MV-4-11 (cell line): Measurements from ENCODE around the gene FAM229A.
A peak's percentile ranks its signal among the peaks of the same experiment; 100 is the strongest.
"Not testable (repeated sequence)": the region's sequence is repeated elsewhere in the genome, so short reads cannot be mapped to it uniquely, and the experiment has no call there.

ENCODE experiments used
- DNase-seq: peaks from one replicate; lab custom pipeline; 2025; lab: John Stamatoyannopoulos, UW

FAM229A gene

DNA sequence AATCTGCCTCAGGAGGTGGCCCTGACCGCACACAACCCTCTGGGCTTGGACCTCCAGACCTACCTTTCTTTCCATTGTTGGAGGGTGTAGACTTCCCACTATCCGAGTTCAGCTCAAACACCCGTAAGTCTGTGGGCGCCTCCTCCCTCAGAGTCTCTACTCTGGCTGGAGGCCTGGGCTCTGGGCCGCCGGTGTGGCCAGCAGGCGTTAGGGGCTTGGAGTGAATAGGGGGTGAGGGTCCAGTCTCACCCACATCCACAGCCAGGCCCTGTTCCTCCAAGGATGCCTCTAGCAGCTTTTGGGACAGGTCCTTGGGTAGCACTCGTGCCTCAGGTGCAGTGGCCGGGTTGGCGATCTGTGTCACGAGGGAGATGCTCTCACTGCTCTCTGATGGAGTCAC lies 13.9 kb upstream of the FAM229A start:
- DNase-seq, result no peak

GRCh38 chr1:32373996-32374592 lies 11.8 kb upstream of the FAM229A start:
- DNase-seq, result peak; percentile 6

DNA sequence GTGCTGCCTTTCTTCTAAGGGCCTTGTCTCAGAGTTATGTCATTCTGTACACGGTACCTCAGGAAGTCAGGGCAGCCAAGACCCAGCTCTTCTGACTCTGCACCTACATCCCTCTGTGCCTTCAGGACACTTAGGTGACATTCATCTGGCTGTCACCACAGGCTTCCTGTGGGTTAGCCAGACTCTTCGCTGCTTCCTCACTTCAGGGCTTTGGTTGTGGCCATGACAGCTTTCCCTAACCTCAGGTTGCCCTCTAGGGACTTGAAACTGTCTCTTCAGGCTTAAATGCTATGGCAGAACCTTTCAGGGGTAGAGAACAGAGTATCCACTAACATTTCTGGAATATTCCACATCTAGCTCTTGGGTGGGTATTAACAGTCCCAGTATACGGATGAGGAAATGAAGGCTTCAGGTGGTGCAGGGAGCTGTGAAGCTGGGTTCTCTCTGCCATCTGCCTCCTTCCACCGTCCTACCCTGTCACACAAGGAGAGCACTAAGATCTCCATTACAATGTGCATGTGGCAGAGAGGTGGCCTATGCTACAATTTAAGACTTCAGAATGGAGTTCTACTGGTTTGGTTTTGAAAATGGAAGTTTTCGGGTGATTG lies 10.0 kb upstream of the FAM229A start:
- DNase-seq, result peak; percentile 85

DNA sequence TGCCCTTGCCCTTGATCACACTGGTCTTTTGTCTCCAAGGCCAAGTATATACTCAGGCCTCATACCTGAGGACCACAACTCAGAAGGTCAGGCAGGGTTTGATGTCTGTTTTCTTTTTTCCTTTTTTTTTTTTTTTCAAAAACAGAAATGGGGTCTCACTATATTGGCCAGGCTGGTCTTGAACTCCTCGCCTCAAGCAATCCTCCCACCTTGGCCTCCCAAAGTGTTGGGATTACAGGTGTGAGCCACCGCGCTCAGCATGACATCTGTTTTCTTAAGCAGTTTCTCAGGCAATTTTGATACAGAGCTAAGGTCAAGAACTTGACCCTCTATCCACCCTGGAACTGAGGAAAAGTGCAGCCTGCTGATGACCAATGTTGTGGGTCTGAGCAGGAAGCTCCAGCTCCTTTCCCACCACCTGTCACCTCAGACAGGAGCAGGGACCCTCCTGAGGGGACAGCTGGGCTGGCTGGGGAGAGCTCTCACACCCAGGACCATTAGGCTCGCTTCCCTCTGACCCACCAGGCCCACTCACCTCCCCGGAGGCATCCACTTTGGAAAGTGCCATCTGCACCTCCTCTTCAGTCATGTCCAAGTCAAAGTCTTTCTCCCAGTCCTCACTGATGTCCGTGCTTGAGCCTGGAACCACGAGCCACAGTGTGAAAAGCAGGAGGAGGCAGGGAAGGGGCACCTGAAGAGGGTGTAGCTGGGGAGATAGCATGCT lies 5.8 kb upstream of the FAM229A start:
- DNase-seq, result no peak

GRCh38 chr1:32365445-32365844 lies 3.2 kb upstream of the FAM229A start:
- DNase-seq, result no peak

GRCh38 chr1:32364836-32365235 lies 2.6 kb upstream of the FAM229A start:
- DNase-seq, result no peak

DNA sequence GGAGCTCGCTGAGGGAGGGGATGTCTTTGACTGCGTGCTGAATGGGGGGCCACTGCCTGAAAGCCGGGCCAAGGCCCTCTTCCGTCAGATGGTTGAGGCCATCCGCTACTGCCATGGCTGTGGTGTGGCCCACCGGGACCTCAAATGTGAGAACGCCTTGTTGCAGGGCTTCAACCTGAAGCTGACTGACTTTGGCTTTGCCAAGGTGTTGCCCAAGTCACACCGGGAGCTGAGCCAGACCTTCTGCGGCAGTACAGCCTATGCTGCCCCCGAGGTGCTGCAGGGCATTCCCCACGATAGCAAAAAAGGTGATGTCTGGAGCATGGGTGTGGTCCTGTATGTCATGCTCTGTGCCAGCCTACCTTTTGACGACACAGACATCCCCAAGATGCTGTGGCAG lies 1.4 kb upstream of the FAM229A start:
- DNase-seq, result no peak

GRCh38 chr1:32361674-32362473 lies 411 bp downstream of the FAM229A start:
- DNase-seq, result no peak

- DNase-seq, result no peak
These were observed 994 bp downstream of the FAM229A start for GRCh38 chr1:32361308-32361673.

GRCh38 chr1:32358435-32358834 lies 3.9 kb downstream of the FAM229A start:
- no peak for DNase-seq

- no peak for DNase-seq
These were observed 4.7 kb downstream of the FAM229A start for GRCh38 chr1:32357614-32358013.

- DNase-seq, result no peak
These were observed 5.8 kb downstream of the FAM229A start for GRCh38 chr1:32356478-32356877.

- not testable (repeated sequence) for DNase-seq
These were observed 6.5 kb downstream of the FAM229A start for GRCh38 chr1:32355778-32356177.

DNA sequence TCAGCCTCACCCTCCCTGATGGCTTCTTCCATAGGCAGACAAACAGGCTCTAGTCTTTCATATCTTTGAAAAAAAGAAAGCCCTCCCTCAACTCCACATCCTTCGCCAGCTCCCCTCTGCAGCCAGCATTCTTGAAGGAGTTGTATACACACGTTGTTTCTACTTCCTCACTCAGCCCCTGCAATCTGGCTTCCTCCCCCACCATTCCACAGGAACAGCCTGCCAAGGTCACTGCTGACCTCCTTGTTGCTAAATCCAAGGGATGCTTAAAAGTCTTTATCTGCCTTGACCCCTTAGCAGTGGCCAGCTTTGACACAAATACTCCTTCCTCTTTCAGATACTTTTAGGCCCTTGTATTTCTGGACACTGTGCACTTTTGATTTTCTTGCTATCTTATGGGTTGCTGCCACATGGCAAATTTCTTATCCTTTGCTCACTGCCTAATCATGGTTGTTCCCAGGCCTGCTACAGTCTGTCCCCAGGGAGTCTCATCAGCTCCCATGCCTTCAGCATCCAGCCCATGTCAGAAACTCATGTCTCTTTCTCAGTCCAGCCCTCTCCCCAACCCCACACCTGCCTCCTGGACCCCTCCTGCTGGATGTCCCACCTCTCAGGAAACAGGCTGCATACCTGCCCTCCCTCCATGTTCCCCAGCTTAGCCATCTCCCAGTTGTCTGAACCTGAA lies 8.3 kb downstream of the FAM229A start:
- DNase-seq, result peak; percentile 43

DNA sequence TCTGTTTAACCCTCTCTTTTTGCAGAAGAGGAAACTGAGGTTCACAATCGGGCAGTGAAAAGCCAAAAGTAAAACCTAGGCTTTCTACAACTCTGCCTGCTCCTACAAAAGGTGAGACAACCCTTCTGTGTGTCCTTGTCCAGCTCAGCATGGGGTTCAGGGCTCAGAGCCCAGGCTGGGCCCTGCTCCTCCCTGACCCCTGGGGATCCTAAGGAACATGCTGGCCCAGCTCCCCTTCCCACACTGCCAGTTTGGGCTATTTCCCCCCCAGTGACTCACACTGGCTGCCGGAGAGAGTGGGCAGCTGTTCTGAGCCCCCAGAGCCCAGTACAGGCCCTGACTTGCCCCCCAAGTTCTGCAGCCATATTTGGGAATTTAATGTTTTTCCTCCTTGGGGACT lies 8.9 kb downstream of the FAM229A start:
- no peak for DNase-seq

GRCh38 chr1:32352831-32353383 lies 9.4 kb downstream of the FAM229A start:
- DNase-seq, result no peak

DNA sequence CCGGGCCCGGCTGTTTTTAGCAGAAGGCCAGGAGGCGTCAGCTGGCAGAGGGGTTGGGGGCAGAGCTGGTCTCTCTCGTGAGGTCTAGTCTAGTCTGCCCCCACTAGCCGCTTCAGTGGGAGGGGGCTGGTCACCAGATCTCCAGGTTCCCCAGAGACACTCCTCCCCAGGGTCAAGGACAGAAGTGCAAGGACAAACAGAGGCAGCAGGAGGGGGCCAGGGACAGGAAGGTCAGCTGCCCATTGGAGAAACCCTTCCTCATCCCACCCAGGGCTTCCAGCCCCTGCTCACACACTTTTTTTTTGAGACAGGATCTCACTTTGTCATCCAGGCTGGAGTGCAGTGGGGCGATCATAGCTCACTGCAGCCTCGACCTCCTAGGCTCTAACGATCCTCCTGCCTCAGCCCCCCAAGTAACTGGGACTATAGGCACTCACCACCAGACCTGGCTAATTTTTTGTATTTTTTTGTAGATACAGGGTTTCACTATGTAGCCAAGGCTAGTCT lies 10.0 kb downstream of the FAM229A start:
- DNase-seq, result no peak

DNA sequence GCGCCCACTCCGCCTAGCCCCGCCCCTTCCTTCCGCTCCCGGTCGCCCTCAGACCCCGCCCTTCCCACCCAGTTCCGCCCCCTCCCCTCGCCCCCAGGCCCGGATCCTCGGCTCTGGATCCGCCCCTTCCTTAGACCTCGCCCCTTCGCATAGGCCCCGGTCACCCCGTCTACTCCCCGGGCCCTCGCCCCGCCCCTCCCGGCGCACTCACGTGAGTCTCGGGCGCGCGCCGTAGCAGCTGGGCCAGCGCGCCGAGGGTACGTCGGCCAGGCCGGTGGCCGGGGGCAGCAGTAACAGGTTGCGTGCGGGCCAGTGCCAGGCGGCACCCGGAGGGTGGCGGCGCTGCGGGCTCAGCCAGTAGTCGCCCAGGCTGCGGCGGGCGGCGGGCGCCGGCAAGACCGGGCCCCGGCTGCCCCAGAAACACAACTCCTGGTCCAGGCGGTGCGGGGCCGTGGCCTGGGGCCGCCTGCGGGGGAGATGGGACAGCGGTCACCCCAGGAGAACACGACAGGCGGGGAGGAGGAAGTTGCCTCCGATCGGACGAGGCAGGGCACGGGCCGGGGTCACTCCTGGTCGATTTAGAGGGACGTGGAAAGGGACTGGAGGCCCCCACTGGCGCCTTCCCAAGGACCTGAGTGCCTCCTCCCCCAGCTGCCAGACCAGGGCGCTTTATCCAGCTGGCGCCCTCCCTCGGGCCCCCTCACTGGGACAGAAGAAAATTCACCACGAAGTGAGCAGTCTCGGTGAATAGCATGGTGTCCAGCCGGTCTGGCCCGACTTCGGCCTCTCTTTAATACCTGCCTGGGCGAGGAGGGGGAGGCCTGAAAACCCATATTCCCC lies 10.7 kb downstream of the FAM229A start:
- DNase-seq, result peak; percentile 82

DNA sequence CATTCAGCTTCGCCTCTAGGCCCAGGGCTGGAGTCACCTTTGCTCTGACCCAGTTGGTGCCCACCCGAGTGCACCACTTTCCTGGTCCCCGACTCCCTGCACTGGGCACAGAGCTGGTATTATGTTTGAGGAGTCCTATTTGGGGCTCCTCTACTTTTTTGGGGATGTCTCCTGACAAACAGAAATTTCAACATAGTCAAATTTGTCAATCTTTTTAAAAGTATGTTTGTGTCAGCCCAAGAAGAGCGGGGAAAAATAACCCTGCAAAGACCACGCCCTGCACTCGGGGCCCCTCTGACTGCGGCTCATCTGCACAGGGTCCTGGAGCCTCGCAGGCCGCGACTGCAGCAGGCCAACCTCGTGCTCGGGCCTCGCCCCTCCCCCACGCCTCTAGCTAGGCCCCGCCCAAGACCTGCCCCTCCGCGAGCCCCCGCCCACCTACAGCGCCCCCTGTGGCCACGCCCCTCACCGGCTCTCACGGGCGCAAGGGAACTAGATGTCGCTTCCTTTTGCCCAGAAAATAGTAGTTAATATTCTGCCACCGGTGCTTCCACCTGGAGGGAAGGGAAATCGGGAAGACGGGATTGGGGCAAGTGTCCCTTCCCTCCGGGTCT lies 11.4 kb downstream of the FAM229A start:
- peak; percentile 45 for DNase-seq

DNA sequence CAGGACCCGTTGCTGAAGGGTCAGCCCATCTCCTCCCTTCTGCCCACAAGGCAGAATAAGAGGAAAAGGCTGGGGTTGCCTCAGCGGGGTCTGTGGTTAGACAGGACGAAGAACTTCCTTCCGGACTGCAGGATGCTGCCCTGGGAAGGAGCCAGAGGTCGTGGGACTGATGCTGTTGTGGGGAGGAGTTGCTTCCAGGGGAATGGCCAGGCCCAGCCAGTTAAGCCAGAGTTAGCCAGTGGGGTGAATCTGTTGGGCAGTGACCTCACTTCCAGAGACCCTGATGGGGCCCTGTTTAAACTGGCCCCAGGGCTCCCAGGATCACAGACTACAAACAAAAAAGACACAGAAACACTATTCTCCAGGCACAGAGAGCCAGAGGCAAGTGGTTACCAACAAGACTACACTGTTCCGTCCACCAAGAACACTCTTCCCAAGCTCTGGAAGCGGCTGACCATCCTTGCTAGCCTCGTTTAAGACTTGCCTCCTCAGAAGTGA lies 13.0 kb downstream of the FAM229A start:
- peak; percentile 80 for DNase-seq
